OCI-LY1 (cell line): ENCODE results near the gene PPARD.

Experiments used
- CTCF ChIP-seq: fragments of 200-600 bp; sonication (generic), shearing (Covaris generic); IDR thresholded peaks from 2 replicates; pipeline ENCODE4 v1.5.1; 2017; ENCODE audit warnings: mild to moderate bottlenecking, antibody characterized with exemption, low read length, moderate library complexity, mixed read lengths
- EZH2 ChIP-seq: fragments of 200-600 bp; sonication (generic), shearing (Covaris generic); IDR thresholded peaks from 2 replicates; pipeline ENCODE4 v1.8.0; 2017; ENCODE audit warnings: borderline replicate concordance, mixed run types, mild to moderate bottlenecking, antibody characterized with exemption, low read length, moderate library complexity, mixed read lengths

GRCh38 chr6:35465646-35466045, 123.3 kb downstream of the PPARD start:
- TF ChIP-seq CTCF (no peak), EZH2 (no peak)
